Glutamatergic neuron (in vitro differentiated cells): Measurements from ENCODE around the gene LUC7L. TPM values are rescaled to one million over a fixed set of nuclear protein-coding genes. Genes with fewer than 3 reads are reported as not detected.

Experiments used
- DNase-seq: peaks from one replicate; pipeline ENCODE4 v3.0.0; 2022
- H3K27ac Mint-ChIP-seq: one replicate; pipeline ENCODE4 v1.8.0; 2020; ENCODE audit warnings: mild to moderate bottlenecking, mixed read lengths, inconsistent platforms; ENCODE audit not compliant: unreplicated experiment
- H3K27me3 Mint-ChIP-seq: one replicate; pipeline ENCODE4 v1.8.0; 2020; ENCODE audit warnings: mild to moderate bottlenecking, moderate library complexity, mixed read lengths, inconsistent platforms; ENCODE audit not compliant: unreplicated experiment
- H3K36me3 Mint-ChIP-seq: one replicate; pipeline ENCODE4 v1.8.0; 2020; ENCODE audit warnings: mild to moderate bottlenecking, mixed read lengths, inconsistent platforms; ENCODE audit not compliant: unreplicated experiment
- H3K4me1 Mint-ChIP-seq: one replicate; pipeline ENCODE4 v1.8.0; 2020; ENCODE audit warnings: mild to moderate bottlenecking, low read depth, mixed read lengths, inconsistent platforms; ENCODE audit not compliant: unreplicated experiment
- H3K4me3 Mint-ChIP-seq: one replicate; pipeline ENCODE4 v1.8.0; 2020; ENCODE audit warnings: mild to moderate bottlenecking, mixed read lengths, inconsistent platforms; ENCODE audit not compliant: unreplicated experiment
- H3K9me3 Mint-ChIP-seq: one replicate; pipeline ENCODE4 v1.8.0; 2020; ENCODE audit warnings: mild to moderate bottlenecking, moderate library complexity, mixed read lengths, inconsistent platforms; ENCODE audit not compliant: unreplicated experiment
- CTCF ChIP-seq: fragments of 200-600 bp; sonication (generic); IDR thresholded peaks from one replicate; pipeline ENCODE4 v1.5.0; 2021; ENCODE audit not compliant: partially characterized antibody, unreplicated experiment
- total RNA-seq: library from RNA; stranded (reverse); fragmentation: NEBNext Ultra II Directional; extraction: Animal tissue kit (Norgen Biotek cat#: 25700); gene quantifications from one replicate; pipeline ENCODE4 v1.2.1, GENCODE V29; 2021; ENCODE audit not compliant: unreplicated experiment

Gene LUC7L
- total RNA-seq, 1 donor from 2014 or later: 213 TPM

GRCh38 chr16:152141-153128, 76.8 kb downstream of the LUC7L start, which contains the start of gene HBZ:
TSS of gene HBZ (plus strand) at chr16:152644. CDS start at chr16:152910, 266 bp downstream.
- no peak for DNase-seq
- Mint-ChIP-seq H3K4me1 (peaks cover 4% of the 10 kb centered on the region), H3K36me3 (no peaks in the 10 kb centered on the region), H3K9me3 (peaks cover 4% of the 10 kb centered on the region), H3K27ac (no peak within 1 kb of the TSS), H3K27me3 (peaks cover 6% of the 10 kb centered on the region), H3K4me3 (no peak within 1 kb of the TSS)
- TF ChIP-seq CTCF: no peak

GRCh38 chr16:149024-149660, 80.1 kb downstream of the LUC7L start:
- H3K27ac Mint-ChIP-seq: no peak overlapping the region
- peaks cover 2% of the 10 kb centered on the region for H3K27me3 Mint-ChIP-seq
- H3K9me3 Mint-ChIP-seq: no peaks in the 10 kb centered on the region

GRCh38 chr16:146646-147045, 82.6 kb downstream of the LUC7L start:
- Mint-ChIP-seq H3K27ac (no peak overlapping the region), H3K27me3 (peaks cover 4% of the 10 kb centered on the region), H3K9me3 (no peaks in the 10 kb centered on the region), H3K36me3 (no peaks in the 10 kb centered on the region), H3K4me1 (no peaks in the 10 kb centered on the region), H3K4me3 (no peak overlapping the region)
- DNase-seq: no peak
- TF ChIP-seq CTCF: no peak

More at GRCh38 chr16:149024-149660, 80.1 kb downstream of the LUC7L start:
- no peaks in the 10 kb centered on the region for H3K36me3 Mint-ChIP-seq
- TF ChIP-seq CTCF: no peak
- H3K4me3 Mint-ChIP-seq: no peak overlapping the region
- DNase-seq: no peak
- no peaks in the 10 kb centered on the region for H3K4me1 Mint-ChIP-seq

GRCh38 chr16:144797-145252, 84.4 kb downstream of the LUC7L start:
- Mint-ChIP-seq H3K4me1 (no peaks in the 10 kb centered on the region), H3K27ac (no peak overlapping the region), H3K4me3 (no peak overlapping the region), H3K27me3 (peaks cover 4% of the 10 kb centered on the region), H3K36me3 (no peaks in the 10 kb centered on the region), H3K9me3 (no peaks in the 10 kb centered on the region)
- TF ChIP-seq CTCF: no peak
- DNase-seq: no peak
